Liver (tissue), 9 donors: ENCODE data around the gene ARHGAP40. TPM values are rescaled to one million over a fixed set of nuclear protein-coding genes. Genes with fewer than 3 reads are reported as not detected.

ENCODE experiments used
- DNase-seq: peaks from one replicate; pipeline ENCODE4 v3.0.0-alpha.2; 2017; ENCODE audit warnings: low spot score
- H3K27ac ChIP-seq, 2 donors: one replicate each; pipeline ENCODE4 v1.7.0; 2013; ENCODE audit warnings: inconsistent platforms in 2 of 2, low read length in 2 of 2, control low read depth in 1 of 2, low read depth in 1 of 2, mild to moderate bottlenecking in 1 of 2
- H3K27me3 ChIP-seq, 4 donors: one replicate each; pipeline versions ENCODE4 v1.6.1 to v1.7.0; 2013; ENCODE audit warnings: low read length in 3 of 4, inconsistent platforms in 1 of 4, mild to moderate bottlenecking in 1 of 4, moderate library complexity in 1 of 4; ENCODE audit not compliant: control insufficient read depth in 4 of 4, insufficient read depth in 4 of 4
- H3K36me3 ChIP-seq, 4 donors: one replicate each; pipeline versions ENCODE4 v1.6.1 to v1.7.0; 2013; ENCODE audit warnings: low read length in 3 of 4, mild to moderate bottlenecking in 3 of 4, low read depth in 1 of 4, moderate library complexity in 1 of 4; ENCODE audit not compliant: control insufficient read depth in 4 of 4, insufficient read depth in 3 of 4
- H3K4me1 ChIP-seq, 4 donors: one replicate each; pipeline versions ENCODE4 v1.6.1 to v1.7.0; 2013; ENCODE audit warnings: low read length in 3 of 4, mild to moderate bottlenecking in 3 of 4, moderate library complexity in 1 of 4; ENCODE audit not compliant: control insufficient read depth in 4 of 4, insufficient read depth in 4 of 4
- H3K4me3 ChIP-seq, 3 donors: one replicate each; pipeline versions ENCODE4 v1.6.1 to v1.7.0; 2013; ENCODE audit warnings: low read length in 3 of 3, control low read depth in 1 of 3, low read depth in 1 of 3, mild to moderate bottlenecking in 1 of 3
- H3K9ac ChIP-seq, 2 donors: one replicate each; pipeline ENCODE4 v1.7.0; 2013; ENCODE audit warnings: low read length in 2 of 2, mild to moderate bottlenecking in 2 of 2, moderate library complexity in 2 of 2, control low read depth in 1 of 2, low read depth in 1 of 2
- H3K9me3 ChIP-seq, 4 donors: one replicate each; pipeline versions ENCODE4 v1.6.1 to v1.7.0; 2013; ENCODE audit warnings: low read length in 3 of 4; ENCODE audit not compliant: control insufficient read depth in 4 of 4
- FOXA1 ChIP-seq: IDR thresholded peaks from 2 replicates; pipeline ENCODE4 v1.6.1; 2016; ENCODE audit warnings: antibody characterized with exemption
- FOXA2 ChIP-seq: IDR thresholded peaks from 2 replicates; pipeline ENCODE4 v1.6.1; 2016; ENCODE audit warnings: antibody characterized with exemption
- HNF4G ChIP-seq: IDR thresholded peaks from 2 replicates; pipeline ENCODE4 v1.6.1; 2016; ENCODE audit warnings: antibody characterized with exemption
- NR2F2 ChIP-seq: IDR thresholded peaks from 2 replicates; pipeline ENCODE4 v1.6.1; 2016; ENCODE audit warnings: antibody characterized with exemption
- RAD21 ChIP-seq, 2 donors: IDR thresholded peaks; 2 replicates each; pipeline ENCODE4 v1.6.1; 2016; ENCODE audit warnings: antibody characterized with exemption in 2 of 2, mild to moderate bottlenecking in 2 of 2
- TAF1 ChIP-seq: conservative IDR thresholded peaks from 2 replicates; pipeline ENCODE4 v1.6.1; 2016; ENCODE audit warnings: antibody characterized with exemption, mild to moderate bottlenecking
- YY1 ChIP-seq: IDR thresholded peaks from 2 replicates; pipeline ENCODE4 v1.6.1; 2016; ENCODE audit warnings: antibody characterized with exemption, mild to moderate bottlenecking
- WGBS: extraction: QIAGEN DNeasy Blood & Tissue Kit; methylation state at CpG from one replicate; pipeline ENCODE4 v1.1.7; 2013; 5-methylcytosine and 5-hydroxymethylcytosine counted together
- polyA plus RNA-seq, 2 donors: library from polyadenylated mRNA; stranded (reverse) in 1 of 2; unstranded in 1 of 2; fragments of 200-250 nt in 1 of 2; fragments of >200 nt in 1 of 2; fragmentation: Nextera tagmentation in 1 of 2; extraction: Ambion mirVana in 1 of 2; gene quantifications; one replicate each; pipeline versions ENCODE4 v1.2.1 to v1.2.3, GENCODE V29; 2013 to 2015
- total RNA-seq, 2 donors: library from RNA; depleted of rRNA; stranded (reverse); fragments of >200 nt; gene quantifications; one replicate each; pipeline ENCODE4 v1.2.3, GENCODE V29; 2014
- TF ChIP-seq, protein P1 (sequence below): IDR thresholded peaks from 2 replicates; pipeline ENCODE4 v1.6.1; 2016; ENCODE audit warnings: antibody characterized with exemption
- TF ChIP-seq, protein P2 (sequence below): IDR thresholded peaks from 2 replicates; pipeline ENCODE4 v1.6.1; 2016; ENCODE audit warnings: antibody characterized with exemption
- TF ChIP-seq, protein P3 (sequence below): IDR thresholded peaks from 2 replicates; pipeline ENCODE4 v1.6.1; 2016; ENCODE audit warnings: antibody characterized with exemption, mild to moderate bottlenecking
- TF ChIP-seq, protein P4 (sequence below): fragments of 150-350 bp; IDR thresholded peaks from 2 replicates; pipeline ENCODE4 v1.5.1; 2017; ENCODE audit warnings: improper control_type of control experiment, low read depth, low read length; ENCODE audit not compliant: missing input control
- donor health status: healthy.
- donor health status: healthy.
- donor health status: healthy.
- donor health status: healthy.
- donor health status: healthy.

The ARHGAP40 gene
- total and polyA plus RNA-seq, 4 donors, result 0.08 TPM; not detected in 3

DNA sequence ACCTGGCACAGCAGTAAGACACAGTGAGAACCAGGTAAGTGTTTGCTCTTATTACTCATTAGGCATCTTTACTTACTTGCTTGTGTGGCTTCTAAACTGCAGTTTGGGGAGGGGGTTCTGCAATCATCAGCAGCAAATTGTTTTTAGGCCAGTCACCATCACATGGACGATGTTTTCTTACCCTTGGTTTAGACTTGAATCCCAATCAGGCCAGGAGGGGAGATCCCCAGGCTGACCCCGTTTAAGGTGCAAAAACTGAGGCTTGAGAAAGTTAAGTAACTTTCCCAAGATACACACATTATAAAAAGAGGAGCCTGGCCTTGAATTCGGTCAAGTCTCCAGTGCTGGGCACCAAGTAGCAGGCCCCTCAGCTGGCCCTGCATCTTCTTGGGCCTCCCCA is 70.9 kb downstream of the ARHGAP40 start (continued):
- TF ChIP-seq, protein P1, sequence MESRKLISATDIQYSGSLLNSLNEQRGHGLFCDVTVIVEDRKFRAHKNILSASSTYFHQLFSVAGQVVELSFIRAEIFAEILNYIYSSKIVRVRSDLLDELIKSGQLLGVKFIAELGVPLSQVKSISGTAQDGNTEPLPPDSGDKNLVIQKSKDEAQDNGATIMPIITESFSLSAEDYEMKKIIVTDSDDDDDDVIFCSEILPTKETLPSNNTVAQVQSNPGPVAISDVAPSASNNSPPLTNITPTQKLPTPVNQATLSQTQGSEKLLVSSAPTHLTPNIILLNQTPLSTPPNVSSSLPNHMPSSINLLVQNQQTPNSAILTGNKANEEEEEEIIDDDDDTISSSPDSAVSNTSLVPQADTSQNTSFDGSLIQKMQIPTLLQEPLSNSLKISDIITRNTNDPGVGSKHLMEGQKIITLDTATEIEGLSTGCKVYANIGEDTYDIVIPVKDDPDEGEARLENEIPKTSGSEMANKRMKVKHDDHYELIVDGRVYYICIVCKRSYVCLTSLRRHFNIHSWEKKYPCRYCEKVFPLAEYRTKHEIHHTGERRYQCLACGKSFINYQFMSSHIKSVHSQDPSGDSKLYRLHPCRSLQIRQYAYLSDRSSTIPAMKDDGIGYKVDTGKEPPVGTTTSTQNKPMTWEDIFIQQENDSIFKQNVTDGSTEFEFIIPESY, result no peak
- TF ChIP-seq RAD21 (IDR thresholded peaks at IDR 0.05) (no peak), HNF4G (no peak)
- TF ChIP-seq, protein P2, sequence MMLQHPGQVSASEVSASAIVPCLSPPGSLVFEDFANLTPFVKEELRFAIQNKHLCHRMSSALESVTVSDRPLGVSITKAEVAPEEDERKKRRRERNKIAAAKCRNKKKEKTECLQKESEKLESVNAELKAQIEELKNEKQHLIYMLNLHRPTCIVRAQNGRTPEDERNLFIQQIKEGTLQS, result no peak

DNA sequence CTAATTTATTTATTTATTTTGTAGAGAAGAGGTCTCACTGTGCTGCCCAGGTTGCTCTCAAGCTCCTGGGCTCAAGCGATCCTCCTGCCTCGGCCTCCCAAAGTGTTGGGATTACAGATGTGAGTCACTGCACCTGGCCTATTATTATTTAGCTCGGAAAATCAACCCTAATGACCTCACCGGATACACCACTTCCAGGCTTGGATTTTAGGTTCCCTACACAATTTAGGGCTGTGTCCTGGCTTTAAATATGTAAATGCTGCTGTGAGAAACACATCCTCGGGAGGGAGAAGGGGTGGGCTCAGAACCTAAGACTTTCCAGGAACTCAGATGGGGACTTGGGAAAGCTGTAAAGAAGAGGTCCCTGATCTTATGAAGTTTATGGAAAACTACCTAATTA is 71.7 kb downstream of the ARHGAP40 start:
- Histone ChIP-seq H3K27ac (no peak overlapping the region), H3K4me3 (no peak overlapping the region), H3K27me3 (peaks cover 0 to 7% (median 2%) of the 10 kb centered on the region in 4 donors), H3K36me3 (no peaks in the 10 kb centered on the region), H3K4me1 (peaks cover 0 to 8% (median 4%) of the 10 kb centered on the region in 4 donors), H3K9me3 (no peaks in the 10 kb centered on the region), H3K9ac (no peak overlapping the region)
- DNase-seq, result no peak
- TF ChIP-seq FOXA2 (no peak), NR2F2 (no peak), YY1 (no peak), TAF1 (no peak)
- TF ChIP-seq, protein P2, result no peak
- WGBS, result 40% methylated on average over 5 of the region's 5 CpGs

DNA sequence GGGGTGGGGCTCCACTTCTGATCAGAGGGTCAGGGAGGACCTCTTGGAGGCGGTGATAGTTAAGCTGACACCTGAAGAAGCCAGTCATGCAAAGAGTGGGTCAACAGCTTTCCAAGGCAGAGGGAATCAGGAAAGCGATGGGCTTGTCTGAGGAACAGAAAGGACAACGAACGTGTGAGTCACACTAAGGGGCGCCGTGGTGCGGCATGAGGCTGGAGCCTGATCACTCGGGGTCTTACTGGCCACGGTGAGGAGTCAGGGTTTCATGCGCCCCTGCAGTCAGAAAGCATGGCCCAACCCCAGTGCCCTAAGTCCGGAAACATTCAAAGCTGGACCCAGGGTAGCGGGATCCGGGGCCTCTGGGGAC is 72.1 kb downstream of the ARHGAP40 start:
- WGBS, result 5% methylated on average over 13 of the region's 13 CpGs
- H3K9ac ChIP-seq, result no peak overlapping the region

More for the DNA sequence above, 72.1 kb downstream of the ARHGAP40 start:
- no peaks in the 10 kb centered on the region for H3K9me3 ChIP-seq
- TF ChIP-seq, protein P3, sequence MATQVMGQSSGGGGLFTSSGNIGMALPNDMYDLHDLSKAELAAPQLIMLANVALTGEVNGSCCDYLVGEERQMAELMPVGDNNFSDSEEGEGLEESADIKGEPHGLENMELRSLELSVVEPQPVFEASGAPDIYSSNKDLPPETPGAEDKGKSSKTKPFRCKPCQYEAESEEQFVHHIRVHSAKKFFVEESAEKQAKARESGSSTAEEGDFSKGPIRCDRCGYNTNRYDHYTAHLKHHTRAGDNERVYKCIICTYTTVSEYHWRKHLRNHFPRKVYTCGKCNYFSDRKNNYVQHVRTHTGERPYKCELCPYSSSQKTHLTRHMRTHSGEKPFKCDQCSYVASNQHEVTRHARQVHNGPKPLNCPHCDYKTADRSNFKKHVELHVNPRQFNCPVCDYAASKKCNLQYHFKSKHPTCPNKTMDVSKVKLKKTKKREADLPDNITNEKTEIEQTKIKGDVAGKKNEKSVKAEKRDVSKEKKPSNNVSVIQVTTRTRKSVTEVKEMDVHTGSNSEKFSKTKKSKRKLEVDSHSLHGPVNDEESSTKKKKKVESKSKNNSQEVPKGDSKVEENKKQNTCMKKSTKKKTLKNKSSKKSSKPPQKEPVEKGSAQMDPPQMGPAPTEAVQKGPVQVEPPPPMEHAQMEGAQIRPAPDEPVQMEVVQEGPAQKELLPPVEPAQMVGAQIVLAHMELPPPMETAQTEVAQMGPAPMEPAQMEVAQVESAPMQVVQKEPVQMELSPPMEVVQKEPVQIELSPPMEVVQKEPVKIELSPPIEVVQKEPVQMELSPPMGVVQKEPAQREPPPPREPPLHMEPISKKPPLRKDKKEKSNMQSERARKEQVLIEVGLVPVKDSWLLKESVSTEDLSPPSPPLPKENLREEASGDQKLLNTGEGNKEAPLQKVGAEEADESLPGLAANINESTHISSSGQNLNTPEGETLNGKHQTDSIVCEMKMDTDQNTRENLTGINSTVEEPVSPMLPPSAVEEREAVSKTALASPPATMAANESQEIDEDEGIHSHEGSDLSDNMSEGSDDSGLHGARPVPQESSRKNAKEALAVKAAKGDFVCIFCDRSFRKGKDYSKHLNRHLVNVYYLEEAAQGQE, result no peak
- TF ChIP-seq TAF1 (no peak), YY1 (no peak), HNF4G (no peak), RAD21 (IDR thresholded peaks at IDR 0.05) (no peak), FOXA1 (no peak)
- TF ChIP-seq, protein P4, sequence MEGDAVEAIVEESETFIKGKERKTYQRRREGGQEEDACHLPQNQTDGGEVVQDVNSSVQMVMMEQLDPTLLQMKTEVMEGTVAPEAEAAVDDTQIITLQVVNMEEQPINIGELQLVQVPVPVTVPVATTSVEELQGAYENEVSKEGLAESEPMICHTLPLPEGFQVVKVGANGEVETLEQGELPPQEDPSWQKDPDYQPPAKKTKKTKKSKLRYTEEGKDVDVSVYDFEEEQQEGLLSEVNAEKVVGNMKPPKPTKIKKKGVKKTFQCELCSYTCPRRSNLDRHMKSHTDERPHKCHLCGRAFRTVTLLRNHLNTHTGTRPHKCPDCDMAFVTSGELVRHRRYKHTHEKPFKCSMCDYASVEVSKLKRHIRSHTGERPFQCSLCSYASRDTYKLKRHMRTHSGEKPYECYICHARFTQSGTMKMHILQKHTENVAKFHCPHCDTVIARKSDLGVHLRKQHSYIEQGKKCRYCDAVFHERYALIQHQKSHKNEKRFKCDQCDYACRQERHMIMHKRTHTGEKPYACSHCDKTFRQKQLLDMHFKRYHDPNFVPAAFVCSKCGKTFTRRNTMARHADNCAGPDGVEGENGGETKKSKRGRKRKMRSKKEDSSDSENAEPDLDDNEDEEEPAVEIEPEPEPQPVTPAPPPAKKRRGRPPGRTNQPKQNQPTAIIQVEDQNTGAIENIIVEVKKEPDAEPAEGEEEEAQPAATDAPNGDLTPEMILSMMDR, result no peak
- TF ChIP-seq, protein P2, result no peak
- no peak overlapping the region for H3K27ac ChIP-seq
- DNase-seq, result no peak
- peak overlapping the region in 2 of 3 donors; percentile 14 to 38 for H3K4me3 ChIP-seq
- peaks cover 0 to 8% (median 2%) of the 10 kb centered on the region in 4 donors for H3K27me3 ChIP-seq
- H3K4me1 ChIP-seq, result peaks cover 0 to 8% (median 4%) of the 10 kb centered on the region in 4 donors
- no peaks in the 10 kb centered on the region for H3K36me3 ChIP-seq
